ENCODE results near the gene SLC34A1.
"Not testable (repeated sequence)": the region's sequence is repeated elsewhere in the genome, so short reads cannot be mapped to it uniquely, and the experiment has no call there.

The SLC34A1 gene

GRCh38 chr5:177343000-177343399, 41.2 kb upstream of the SLC34A1 start:
- H3K27ac ChIP-seq (replicated peaks; ENCODE audit: low read length); H2BK120ac ChIP-seq (ENCODE audit: low read depth, low read length); H2BK15ac ChIP-seq (ENCODE audit: low read length); H3K18ac ChIP-seq (ENCODE audit: low read length); H2AFZ ChIP-seq (ENCODE audit: low read length); H4K91ac ChIP-seq (ENCODE audit: low read depth, low read length, poor library complexity); H3K4me2 ChIP-seq (ENCODE audit: insufficient read depth, low read length, poor library complexity, severe bottlenecking); H3K79me1 ChIP-seq (ENCODE audit: low read depth, low read length); H2AK5ac ChIP-seq (ENCODE audit: low read depth, low read length); H2BK5ac ChIP-seq (ENCODE audit: low read length); H3K9me3 ChIP-seq (replicated peaks in 1 of 2; ENCODE audit: control insufficient read depth in 2 of 2, insufficient read depth in 1 of 2, low read depth in 1 of 2, low read length in 2 of 2); H3K23ac ChIP-seq (ENCODE audit: low read depth, low read length, poor library complexity); H4K8ac ChIP-seq (ENCODE audit: low read depth, low read length); H2BK12ac ChIP-seq (ENCODE audit: low read length); H3K27me3 ChIP-seq (ENCODE audit: control insufficient read depth in 3 of 3, insufficient read depth in 3 of 3, low read depth in 1 of 3, low read length in 3 of 3); H3K4ac ChIP-seq (ENCODE audit: low read length); H3K4me1 ChIP-seq (ENCODE audit: control insufficient read depth in 2 of 2, insufficient read depth in 1 of 2, low read depth in 1 of 2, low read length in 2 of 2); H3K4me3 ChIP-seq (ENCODE audit: low read length in 2 of 2); H3K9ac ChIP-seq (ENCODE audit: low read depth, low read length, poor library complexity); DNase-seq (ENCODE audit: low spot score); H3K14ac ChIP-seq (ENCODE audit: low read length): not testable (repeated sequence)
- no CpG with 5 or more reads among the region's 14 CpGs for WGBS, 2 donors (ENCODE audit: extremely low coverage in 2 of 2, insufficient read length in 2 of 2, insufficient replicate concordance in 1 of 2)
- H3K36me3 ChIP-seq (replicated peaks in 1 of 2; ENCODE audit: control insufficient read depth in 2 of 2, insufficient read depth in 2 of 2, low read length in 2 of 2) = peaks cover 2 to 65% of the 10 kb centered on the region in 2 donors

GRCh38 chr5:177343777-177344176, 40.5 kb upstream of the SLC34A1 start:
- no CpG with 5 or more reads among the region's 6 CpGs for whole genome bisulfite sequencing, 2 donors (ENCODE audit: extremely low coverage in 2 of 2, insufficient read length in 2 of 2, insufficient replicate concordance in 1 of 2)
- no peaks in the 10 kb centered on the region for H3K27me3 ChIP-seq (ENCODE audit: control insufficient read depth in 3 of 3, insufficient read depth in 3 of 3, low read depth in 1 of 3, low read length in 3 of 3)
- no peak for DNase-seq (ENCODE audit: low spot score)

GRCh38 chr5:177344891-177345290, 39.3 kb upstream of the SLC34A1 start:
- no peak overlapping the region for H4K91ac ChIP-seq (ENCODE audit: low read depth, low read length, poor library complexity)
- no peak overlapping the region for H2BK15ac ChIP-seq (ENCODE audit: low read length)
- no peak overlapping the region for H2BK5ac ChIP-seq (ENCODE audit: low read length)
- no peak overlapping the region for H3K4ac ChIP-seq (ENCODE audit: low read length)
- DNase-seq (ENCODE audit: low spot score) = no peak
- no peak overlapping the region for H3K4me3 ChIP-seq (ENCODE audit: low read length in 2 of 2)
- no peak overlapping the region for H2BK12ac ChIP-seq (ENCODE audit: low read length)
- H2AK5ac ChIP-seq (ENCODE audit: low read depth, low read length) = no peak overlapping the region
- no peaks in the 10 kb centered on the region for H3K27me3 ChIP-seq (ENCODE audit: control insufficient read depth in 3 of 3, insufficient read depth in 3 of 3, low read depth in 1 of 3, low read length in 3 of 3)
- H3K79me1 ChIP-seq (ENCODE audit: low read depth, low read length) = peaks cover 4% of the 10 kb centered on the region
- no peak overlapping the region for H3K4me2 ChIP-seq (ENCODE audit: insufficient read depth, low read length, poor library complexity, severe bottlenecking)
- H2AFZ ChIP-seq (ENCODE audit: low read length) = no peak overlapping the region
- no peaks in the 10 kb centered on the region for H3K9me3 ChIP-seq (replicated peaks in 1 of 2; ENCODE audit: control insufficient read depth in 2 of 2, insufficient read depth in 1 of 2, low read depth in 1 of 2, low read length in 2 of 2)
- no peak overlapping the region for H4K8ac ChIP-seq (ENCODE audit: low read depth, low read length)
- no peak overlapping the region for H3K27ac ChIP-seq (replicated peaks; ENCODE audit: low read length)
- WGBS, 2 donors (ENCODE audit: extremely low coverage in 2 of 2, insufficient read length in 2 of 2, insufficient replicate concordance in 1 of 2) = no CpG with 5 or more reads among the region's 6 CpGs
- no peak overlapping the region for H3K23ac ChIP-seq (ENCODE audit: low read depth, low read length, poor library complexity)
- H3K18ac ChIP-seq (ENCODE audit: low read length) = no peak overlapping the region
- H2BK120ac ChIP-seq (ENCODE audit: low read depth, low read length) = no peak overlapping the region
- H3K36me3 ChIP-seq (replicated peaks in 1 of 2; ENCODE audit: control insufficient read depth in 2 of 2, insufficient read depth in 2 of 2, low read length in 2 of 2) = peaks cover 3 to 60% of the 10 kb centered on the region in 2 donors
- no peak overlapping the region for H3K9ac ChIP-seq (ENCODE audit: low read depth, low read length, poor library complexity)
- H3K4me1 ChIP-seq (ENCODE audit: control insufficient read depth in 2 of 2, insufficient read depth in 1 of 2, low read depth in 1 of 2, low read length in 2 of 2) = peaks cover 0 to 1% of the 10 kb centered on the region in 2 donors
- no peak overlapping the region for H3K14ac ChIP-seq (ENCODE audit: low read length)

More at GRCh38 chr5:177343777-177344176, 40.5 kb upstream of the SLC34A1 start:
- Histone ChIP-seq H3K36me3 (replicated peaks in 1 of 2; ENCODE audit: control insufficient read depth in 2 of 2, insufficient read depth in 2 of 2, low read length in 2 of 2) (peaks cover 0 to 61% of the 10 kb centered on the region in 2 donors), H2BK120ac (ENCODE audit: low read depth, low read length) (no peak overlapping the region), H3K4me2 (ENCODE audit: insufficient read depth, low read length, poor library complexity, severe bottlenecking) (no peak overlapping the region), H3K4ac (ENCODE audit: low read length) (no peak overlapping the region), H2AFZ (ENCODE audit: low read length) (no peak overlapping the region), H3K9me3 (replicated peaks in 1 of 2; ENCODE audit: control insufficient read depth in 2 of 2, insufficient read depth in 1 of 2, low read depth in 1 of 2, low read length in 2 of 2) (no peaks in the 10 kb centered on the region), H4K91ac (ENCODE audit: low read depth, low read length, poor library complexity) (no peak overlapping the region), H3K79me1 (ENCODE audit: low read depth, low read length) (no peaks in the 10 kb centered on the region), H3K23ac (ENCODE audit: low read depth, low read length, poor library complexity) (no peak overlapping the region), H2BK12ac (ENCODE audit: low read length) (no peak overlapping the region), H2BK5ac (ENCODE audit: low read length) (no peak overlapping the region), H3K4me3 (ENCODE audit: low read length in 2 of 2) (no peak overlapping the region), H2AK5ac (ENCODE audit: low read depth, low read length) (no peak overlapping the region), H3K4me1 (ENCODE audit: control insufficient read depth in 2 of 2, insufficient read depth in 1 of 2, low read depth in 1 of 2, low read length in 2 of 2) (no peaks in the 10 kb centered on the region), H4K8ac (ENCODE audit: low read depth, low read length) (no peak overlapping the region), H2BK15ac (ENCODE audit: low read length) (no peak overlapping the region), H3K18ac (ENCODE audit: low read length) (no peak overlapping the region), H3K27ac (replicated peaks; ENCODE audit: low read length) (no peak overlapping the region), H3K14ac (ENCODE audit: low read length) (no peak overlapping the region), H3K9ac (ENCODE audit: low read depth, low read length, poor library complexity) (no peak overlapping the region)

GRCh38 chr5:177346820-177347219, 37.4 kb upstream of the SLC34A1 start:
- H3K4me1 ChIP-seq (ENCODE audit: control insufficient read depth in 2 of 2, insufficient read depth in 1 of 2, low read depth in 1 of 2, low read length in 2 of 2) = peaks cover 6 to 9% of the 10 kb centered on the region in 2 donors
- no peak for DNase-seq (ENCODE audit: low spot score)
- no peak overlapping the region for H3K18ac ChIP-seq (ENCODE audit: low read length)
- H3K4ac ChIP-seq (ENCODE audit: low read length) = no peak overlapping the region
- H2BK120ac ChIP-seq (ENCODE audit: low read depth, low read length) = no peak overlapping the region
- no peak overlapping the region for H4K91ac ChIP-seq (ENCODE audit: low read depth, low read length, poor library complexity)
- H3K79me1 ChIP-seq (ENCODE audit: low read depth, low read length) = peaks cover 11% of the 10 kb centered on the region
- no peak overlapping the region for H3K9ac ChIP-seq (ENCODE audit: low read depth, low read length, poor library complexity)
- no peak overlapping the region for H4K8ac ChIP-seq (ENCODE audit: low read depth, low read length)
- H3K27ac ChIP-seq (replicated peaks; ENCODE audit: low read length) = no peak overlapping the region
- no CpG with 5 or more reads among the region's 4 CpGs for WGBS, 2 donors (ENCODE audit: extremely low coverage in 2 of 2, insufficient read length in 2 of 2, insufficient replicate concordance in 1 of 2)
- H2BK5ac ChIP-seq (ENCODE audit: low read length) = no peak overlapping the region
- no peaks in the 10 kb centered on the region for H3K27me3 ChIP-seq (ENCODE audit: control insufficient read depth in 3 of 3, insufficient read depth in 3 of 3, low read depth in 1 of 3, low read length in 3 of 3)
- H2BK15ac ChIP-seq (ENCODE audit: low read length) = no peak overlapping the region
- H3K36me3 ChIP-seq (replicated peaks in 1 of 2; ENCODE audit: control insufficient read depth in 2 of 2, insufficient read depth in 2 of 2, low read length in 2 of 2) = peaks cover 4 to 53% of the 10 kb centered on the region in 2 donors
- H3K23ac ChIP-seq (ENCODE audit: low read depth, low read length, poor library complexity) = no peak overlapping the region
- H3K4me2 ChIP-seq (ENCODE audit: insufficient read depth, low read length, poor library complexity, severe bottlenecking) = no peak overlapping the region
- H2AK5ac ChIP-seq (ENCODE audit: low read depth, low read length) = no peak overlapping the region
- no peak overlapping the region for H3K14ac ChIP-seq (ENCODE audit: low read length)
- no peak overlapping the region for H2BK12ac ChIP-seq (ENCODE audit: low read length)
- no peak overlapping the region for H3K4me3 ChIP-seq (ENCODE audit: low read length in 2 of 2)
- H3K9me3 ChIP-seq (replicated peaks in 1 of 2; ENCODE audit: control insufficient read depth in 2 of 2, insufficient read depth in 1 of 2, low read depth in 1 of 2, low read length in 2 of 2) = no peaks in the 10 kb centered on the region
- H2AFZ ChIP-seq (ENCODE audit: low read length) = no peak overlapping the region

Data from neuronal stem cell (in vitro differentiated cells).